HG03354 (cell line): ENCODE results near the gene C1QTNF2.

Source experiments
- ATAC-seq: cut with Tn5 transposase; IDR thresholded peaks from one replicate; pipeline ENCODE4 v1.9.1; 2021; ENCODE audit warnings: mild to moderate bottlenecking; ENCODE audit not compliant: unreplicated experiment, poor library complexity, severe bottlenecking

The C1QTNF2 gene

DNA sequence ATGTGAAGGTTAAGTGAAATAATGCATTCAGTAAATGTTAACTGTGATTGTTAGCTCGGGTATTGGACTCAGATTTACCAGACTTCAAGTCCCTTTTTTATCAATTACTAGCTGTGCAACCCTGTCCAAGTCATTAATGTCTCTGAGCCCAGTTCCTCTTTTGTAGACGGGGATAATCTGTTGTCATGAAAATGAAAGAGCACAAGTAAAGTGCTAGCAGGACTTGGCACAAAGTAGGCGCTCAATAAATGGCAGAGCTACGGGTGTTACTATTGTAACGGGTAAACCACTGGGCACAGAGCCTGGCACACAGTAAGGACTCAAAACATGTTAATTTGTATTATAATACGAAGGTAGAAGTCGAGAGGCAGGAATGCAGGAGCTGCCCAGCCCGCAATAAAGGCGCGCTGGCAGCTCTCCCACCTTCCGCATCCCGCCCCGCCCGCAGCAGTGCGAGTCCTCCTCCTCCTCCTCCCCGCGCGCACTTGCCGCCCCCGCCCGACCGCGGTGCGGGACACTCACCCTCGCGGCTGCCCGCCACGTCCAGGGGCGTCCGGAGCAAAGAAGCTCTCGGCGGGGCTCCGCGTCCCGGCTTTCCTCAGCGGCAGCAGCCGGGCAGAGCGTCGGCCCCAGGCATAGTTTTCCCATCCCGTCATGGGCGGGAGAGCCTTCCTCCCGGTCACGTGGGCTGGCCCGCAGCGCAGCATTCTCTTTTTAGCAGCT is at the start of gene C1QTNF2:
TSS of gene C1QTNF2 (minus strand) at position 637 of the 723 bp plus-strand sequence. CDS start 15,615 bp downstream, outside the sequence.
- ATAC-seq = peak; percentile 57

DNA sequence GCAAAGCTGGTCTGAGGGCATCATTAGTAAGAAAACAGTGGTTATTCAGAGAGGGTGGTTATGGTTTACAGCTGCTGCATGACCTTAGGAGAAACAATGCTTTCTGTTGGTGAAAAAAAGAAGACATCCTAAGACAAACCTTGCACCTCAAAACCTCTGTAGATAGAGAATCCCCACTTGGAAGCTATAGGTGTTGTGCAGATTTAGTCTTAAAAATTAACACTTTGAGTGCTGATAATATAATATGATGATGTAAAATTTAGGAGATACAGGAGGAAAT is 49.8 kb upstream of the C1QTNF2 start:
- ATAC-seq = no peak

DNA sequence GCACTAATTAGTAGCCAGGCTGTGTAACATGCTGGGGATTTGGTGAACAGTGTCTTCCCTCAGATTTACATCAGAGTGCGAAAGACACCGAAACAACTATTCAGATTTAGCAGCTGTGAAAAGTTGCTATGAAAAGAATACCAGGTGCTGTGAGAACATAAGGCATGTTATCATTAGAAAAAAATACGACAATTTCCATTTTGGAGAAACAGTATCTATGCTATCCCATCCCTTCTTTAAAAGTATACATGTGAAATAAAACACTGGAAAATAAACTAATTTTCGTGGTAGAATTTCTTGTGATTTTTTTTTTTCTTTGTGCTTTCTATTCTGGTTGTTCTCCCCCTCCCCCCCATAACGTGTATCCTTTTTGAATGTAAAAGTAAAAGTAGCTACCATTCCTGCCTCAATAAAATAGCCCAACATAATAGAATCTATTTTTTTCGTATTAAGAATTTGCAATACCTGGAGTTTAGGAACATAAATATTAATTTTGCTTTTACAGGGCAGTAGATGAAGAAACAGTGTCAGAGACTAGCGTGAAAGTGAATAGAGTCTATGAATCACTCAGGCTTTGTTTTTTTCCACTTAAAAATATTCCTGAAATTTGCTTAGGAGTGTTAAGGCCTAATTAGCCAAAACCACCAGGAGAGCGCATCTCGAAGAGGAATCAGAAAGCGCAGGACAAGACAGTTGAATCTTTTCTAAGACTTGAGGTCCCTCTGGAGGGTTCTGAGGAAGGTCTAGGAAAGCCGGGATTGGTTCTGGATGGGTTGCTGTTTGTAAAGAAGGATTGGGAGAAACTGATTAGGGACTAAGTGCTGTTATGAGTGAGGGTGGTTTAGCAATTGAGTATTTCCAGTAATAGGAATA is 49.3 kb upstream of the C1QTNF2 start:
- peak; percentile 42 for ATAC-seq

DNA sequence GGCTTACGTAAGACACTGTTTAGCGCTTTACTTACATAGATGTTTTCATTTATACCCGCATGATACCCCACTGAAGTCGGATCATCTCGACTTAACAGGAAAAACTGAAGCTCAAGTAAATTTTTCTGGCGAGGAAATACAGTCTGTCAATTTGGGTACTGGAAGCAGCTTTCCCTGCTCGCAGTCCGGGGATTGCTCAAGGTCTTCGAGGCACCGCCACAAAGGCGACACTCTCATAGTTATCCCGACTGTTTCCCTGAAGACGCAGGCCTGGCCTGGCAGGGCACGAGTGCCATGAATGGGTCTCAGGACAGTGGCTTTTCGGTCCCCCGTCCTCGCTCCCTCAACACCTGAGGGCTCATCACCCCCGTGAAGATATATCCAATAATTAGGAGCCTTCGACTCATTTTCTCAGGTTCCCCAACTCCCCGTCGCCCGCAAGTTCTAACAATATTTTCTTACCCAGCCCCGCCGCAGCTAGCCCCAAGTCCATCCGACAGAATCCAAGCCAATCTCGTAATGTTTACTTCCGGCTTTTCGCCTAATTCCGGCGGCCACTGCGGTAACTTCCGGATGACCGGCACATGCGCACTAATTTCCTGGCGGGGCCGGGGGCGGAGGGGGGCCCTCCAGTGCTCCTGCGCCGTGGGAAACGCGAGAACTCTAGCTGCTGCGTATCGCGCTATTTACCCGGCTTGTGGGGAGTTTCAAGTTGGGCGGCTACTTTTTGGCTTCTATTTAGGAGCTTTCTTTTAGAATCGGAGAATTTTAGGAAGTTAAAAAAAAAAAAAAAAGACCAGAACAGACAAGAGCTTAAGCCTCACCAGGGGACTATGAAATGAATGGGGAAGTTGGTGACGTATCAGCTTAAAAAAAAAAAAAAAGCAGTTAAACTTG is 48.4 kb upstream of the C1QTNF2 start, which contains the start of gene SLU7:
TSS of gene SLU7 (minus strand) at position 521 of the 897 bp plus-strand sequence. CDS start 3,787 bp downstream, outside the sequence.
- peak; percentile 78 for ATAC-seq

DNA sequence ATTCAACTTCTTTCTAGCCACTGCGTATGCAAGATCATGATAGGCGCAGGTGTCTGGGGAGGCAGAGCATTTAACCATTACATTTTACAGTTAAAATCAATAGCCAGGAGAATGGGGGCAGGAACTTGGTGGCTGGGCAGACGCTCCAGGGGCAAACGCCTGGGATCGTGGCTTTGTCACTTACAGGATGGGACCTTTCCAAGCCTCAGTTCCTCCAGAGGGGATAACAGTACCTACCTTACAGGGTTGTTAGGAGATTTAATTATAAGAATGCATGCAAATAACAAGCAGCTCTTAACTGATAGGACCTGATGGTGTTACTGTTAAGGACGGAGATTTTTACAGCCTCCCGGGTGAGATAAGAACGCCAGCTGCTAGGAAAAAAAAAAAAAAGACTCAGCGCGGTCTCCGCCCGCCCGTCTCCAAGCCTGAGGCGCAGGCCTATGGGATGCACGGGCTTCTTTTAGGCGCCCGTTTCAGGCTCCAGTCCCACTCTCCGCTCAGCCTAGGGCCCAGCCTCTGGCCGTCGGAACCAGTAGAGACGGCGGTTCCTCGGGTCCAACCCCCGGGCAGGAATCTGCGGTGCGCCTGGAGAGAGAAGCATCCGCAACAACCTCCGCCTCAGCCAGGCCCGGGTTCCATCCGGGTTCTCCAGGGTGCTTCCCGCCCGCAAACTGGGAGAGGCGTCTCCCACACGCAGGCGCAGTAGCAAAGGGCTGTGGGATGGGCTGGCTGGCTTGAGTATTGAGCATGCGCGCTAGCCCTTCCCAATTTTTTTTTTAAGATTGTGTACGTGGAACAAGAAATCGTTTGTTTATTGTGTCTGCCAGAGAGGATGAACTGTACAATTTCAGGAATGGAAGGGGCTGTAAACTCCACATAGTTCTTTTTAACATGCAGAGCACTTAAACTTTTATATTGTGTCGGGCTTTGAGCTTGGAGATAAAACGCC is 29.3 kb upstream of the C1QTNF2 start, which contains the start of gene FAM200C:
TSS of gene FAM200C (minus strand) at position 653 of the 952 bp plus-strand sequence. CDS start 4,564 bp downstream, outside the sequence.
- ATAC-seq = peak; percentile 88

DNA sequence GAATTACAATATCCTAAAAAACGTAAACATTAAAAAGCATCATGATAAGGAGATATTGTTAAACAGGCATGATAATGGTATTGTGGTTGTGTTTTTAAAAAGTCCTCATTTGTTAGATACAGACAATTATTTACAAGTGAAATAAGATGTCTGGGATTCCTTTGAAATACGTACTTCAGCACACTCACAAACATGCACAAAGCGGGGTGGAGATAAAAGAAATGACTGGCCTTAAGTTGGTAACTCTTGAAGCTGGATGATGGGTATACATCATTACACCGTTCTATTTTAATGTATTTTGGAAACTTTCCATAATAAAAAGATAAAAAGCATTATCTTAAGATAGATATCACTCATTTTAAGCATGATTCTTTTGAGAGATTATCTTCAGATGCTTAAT is 28.4 kb upstream of the C1QTNF2 start:
- no peak for ATAC-seq

DNA sequence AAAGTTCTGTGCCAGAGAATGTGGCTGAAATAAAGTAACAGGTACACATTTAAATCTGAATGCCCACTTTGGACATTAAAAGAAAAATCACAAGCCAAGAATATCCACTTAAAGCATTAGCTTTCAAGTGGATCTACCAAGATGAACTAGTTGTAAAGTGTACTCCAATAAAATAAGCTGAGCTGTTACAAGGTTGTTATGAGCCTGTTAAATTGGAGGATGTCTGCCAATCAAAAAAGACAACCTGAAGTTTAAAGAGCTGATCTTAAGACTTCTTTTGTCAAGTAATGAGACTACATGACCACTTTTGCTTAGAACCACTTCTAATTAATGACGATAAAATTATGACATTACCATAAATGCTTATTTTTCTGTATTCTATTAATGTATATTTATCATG is 27.1 kb upstream of the C1QTNF2 start:
- no peak for ATAC-seq

DNA sequence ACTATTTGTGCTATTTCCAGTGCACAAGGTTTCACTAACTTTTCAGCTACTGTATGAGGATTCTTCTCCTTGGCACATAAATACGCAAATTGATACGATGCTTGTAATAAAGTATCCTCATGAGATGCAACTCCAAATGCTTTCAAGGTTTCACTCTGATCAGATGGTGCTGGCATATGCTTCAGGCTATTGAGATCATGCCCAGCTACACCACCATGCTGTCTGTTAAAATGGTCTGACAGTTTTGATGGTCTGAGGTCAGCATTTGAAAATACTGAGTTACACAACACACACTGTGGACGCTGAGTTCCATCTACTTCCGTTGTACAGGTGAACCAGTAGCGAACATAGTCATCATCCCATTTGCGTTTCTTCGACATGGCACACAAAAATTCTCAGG is 24.7 kb upstream of the C1QTNF2 start:
- no peak for ATAC-seq

DNA sequence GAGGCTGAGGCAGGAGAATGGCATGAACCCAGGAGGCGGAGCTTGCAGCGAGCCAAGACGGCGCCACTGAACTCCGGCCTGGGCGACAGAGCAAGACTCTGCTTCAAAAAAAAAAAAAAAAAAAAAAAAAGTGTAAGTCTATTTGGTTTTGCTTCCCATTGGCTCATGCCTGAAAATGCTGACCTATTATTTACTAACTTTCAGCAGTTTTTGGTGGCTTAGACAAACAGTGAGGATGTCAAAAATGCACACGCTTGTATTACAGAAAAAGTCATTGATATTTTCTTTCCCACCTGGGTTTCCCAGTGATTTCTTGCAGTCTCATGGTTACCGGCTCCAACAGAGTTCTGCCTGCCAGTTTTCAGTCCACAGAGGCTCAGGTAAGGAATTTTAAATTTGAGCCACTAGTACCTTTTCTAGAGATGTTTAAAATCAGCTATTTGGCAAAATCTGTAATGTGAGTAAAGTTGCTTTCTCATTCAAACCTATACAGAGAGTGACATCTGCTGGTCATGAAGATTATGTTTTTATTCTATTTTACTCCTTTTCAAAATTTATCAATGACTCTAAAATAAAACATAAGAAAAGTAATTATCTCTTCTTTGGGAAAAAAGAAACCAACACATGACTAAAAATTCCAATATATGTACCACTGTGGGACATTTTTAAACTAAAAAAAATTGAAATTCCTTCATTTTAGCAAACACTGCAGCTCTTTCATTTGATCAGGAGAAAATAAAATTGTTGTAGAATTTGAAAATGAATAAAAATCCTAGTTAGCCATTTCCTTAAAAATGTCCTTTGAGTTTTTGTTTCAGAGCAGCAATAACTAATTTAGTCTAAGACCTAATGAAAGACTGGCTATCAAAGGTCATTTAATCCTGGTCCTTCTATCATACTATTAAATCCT is 20.6 kb upstream of the C1QTNF2 start:
- no peak for ATAC-seq

DNA sequence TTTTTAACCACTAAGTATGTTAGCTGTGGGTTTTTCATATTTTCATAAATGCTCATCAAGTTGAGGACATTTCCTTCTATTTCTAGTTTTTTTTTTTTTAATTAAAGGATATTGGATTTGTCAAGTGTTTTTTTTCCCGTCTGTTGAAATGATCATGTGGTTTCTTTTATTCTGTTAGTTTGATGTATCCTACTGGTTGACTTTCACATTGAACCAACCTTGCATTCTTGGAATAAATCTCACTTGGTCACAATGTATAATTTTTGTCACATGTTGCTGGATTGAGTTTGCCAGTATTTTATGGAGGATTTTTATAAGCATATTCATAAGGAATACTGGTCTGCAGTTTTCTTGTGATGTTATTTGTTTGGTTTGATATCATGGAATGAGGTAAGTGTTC is 17.0 kb upstream of the C1QTNF2 start:
- no peak for ATAC-seq

DNA sequence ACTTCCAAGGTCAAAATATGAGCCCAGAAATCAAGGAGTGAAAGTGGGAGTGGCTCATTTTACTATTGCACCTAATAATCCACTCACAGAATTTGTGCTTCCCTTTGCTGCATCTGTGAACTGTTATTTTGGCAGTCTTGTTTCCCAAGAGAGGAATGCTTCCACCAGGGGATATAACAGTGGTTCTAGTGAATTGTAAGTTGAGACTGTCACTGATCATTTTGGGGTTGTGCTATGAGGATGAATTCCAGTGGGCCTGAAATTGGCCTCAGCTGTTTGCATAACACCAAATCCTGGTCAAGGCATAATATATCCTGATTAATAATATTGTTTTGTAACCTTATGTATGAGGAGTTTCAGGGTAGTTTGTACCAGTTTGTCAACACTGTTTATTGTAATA is 15.1 kb upstream of the C1QTNF2 start:
- ATAC-seq = no peak

DNA sequence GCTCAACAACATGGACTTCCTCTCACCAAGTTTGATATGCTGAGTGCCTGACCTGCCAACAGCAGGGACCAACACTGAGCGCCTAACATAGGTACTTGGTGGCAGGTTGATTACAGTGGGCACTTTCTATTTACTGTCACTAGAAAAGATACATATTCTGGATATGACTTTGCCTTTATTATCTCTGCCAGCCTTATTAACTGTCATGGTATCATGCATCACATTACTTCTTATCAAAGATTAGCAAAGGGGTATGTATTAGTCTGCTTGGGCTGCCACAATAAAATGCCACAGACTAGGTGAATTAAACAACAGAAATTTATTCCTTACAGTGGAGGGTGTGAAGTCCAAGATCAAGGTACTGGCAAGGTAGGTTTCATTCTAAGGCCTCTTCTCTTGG is 14.3 kb upstream of the C1QTNF2 start:
- ATAC-seq = no peak

DNA sequence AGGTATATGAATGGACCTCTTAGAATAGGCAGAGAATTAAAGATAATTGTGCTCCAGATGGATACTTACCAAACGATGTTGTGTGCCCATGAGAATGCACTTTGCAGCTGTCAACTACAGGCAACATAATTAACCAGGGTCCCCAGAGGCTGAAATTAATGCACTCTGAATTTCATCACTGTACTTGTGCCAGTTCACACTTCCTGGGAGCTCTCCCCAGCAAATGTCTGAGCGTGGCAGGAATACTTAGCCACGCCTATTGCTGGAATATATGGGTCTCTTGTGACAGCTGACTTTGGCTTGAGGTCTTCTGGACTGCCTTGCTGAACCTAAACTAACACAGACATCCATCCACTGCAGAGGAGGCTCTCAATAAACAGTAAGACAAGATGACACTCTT is 11.9 kb upstream of the C1QTNF2 start:
- ATAC-seq = no peak

DNA sequence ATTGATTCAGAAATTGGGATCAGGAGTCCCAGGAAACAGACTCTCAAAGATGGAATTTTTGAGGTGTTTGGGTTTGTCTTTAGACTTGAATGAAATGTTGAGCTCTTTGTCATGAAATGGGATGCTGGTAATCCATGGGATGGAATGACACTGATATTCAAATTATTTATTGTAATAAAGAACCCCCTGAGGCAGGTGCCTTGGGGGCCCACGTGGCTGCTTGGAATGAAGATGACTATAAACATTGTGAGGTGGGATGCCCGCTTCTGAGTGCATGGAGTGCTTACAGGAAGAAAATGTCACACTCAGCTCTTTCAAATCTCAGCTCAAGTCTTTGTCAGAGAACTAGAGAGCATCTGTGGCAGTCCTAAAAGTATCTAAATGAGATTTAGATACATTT is 9.6 kb upstream of the C1QTNF2 start:
- ATAC-seq = no peak

GRCh38 chr5:160379511-160379910 is 9.1 kb upstream of the C1QTNF2 start:
- no peak for ATAC-seq

- ATAC-seq = no peak
These were observed 7.9 kb upstream of the C1QTNF2 start for GRCh38 chr5:160378330-160378729.

DNA sequence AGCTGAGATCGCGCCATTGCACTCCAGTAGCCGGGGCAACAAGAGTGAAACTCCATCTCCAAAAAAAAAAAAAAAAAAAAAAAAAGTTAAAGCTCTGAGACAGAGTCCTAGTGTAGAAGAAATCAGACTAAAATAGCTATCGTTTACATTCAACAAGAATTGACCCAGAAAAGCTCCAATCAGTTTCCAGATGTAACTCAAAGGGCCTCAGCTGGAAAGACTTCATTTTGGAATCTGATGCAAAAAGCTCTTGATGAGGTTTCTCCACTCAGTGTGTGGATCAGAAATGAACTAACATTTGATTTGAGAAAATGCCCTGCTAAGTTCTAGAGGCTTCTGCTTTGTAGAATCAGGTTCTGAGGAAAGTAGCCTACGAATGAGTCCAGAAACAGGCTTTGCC is 7.2 kb upstream of the C1QTNF2 start:
- no peak for ATAC-seq

- no peak for ATAC-seq
These were observed 6.0 kb upstream of the C1QTNF2 start for GRCh38 chr5:160376416-160376815.
